ENCODE measurements around the gene PIK3CA.
"Not testable (repeated sequence)": the region's sequence is repeated elsewhere in the genome, so short reads cannot be mapped to it uniquely, and the experiment has no call there.

The PIK3CA gene

GRCh38 chr3:179256813-179257212, 108.7 kb downstream of the PIK3CA start:
- no peak overlapping the region for H4K91ac ChIP-seq (ENCODE audit: low read depth, low read length, poor library complexity)
- no peak overlapping the region for H3K4me3 ChIP-seq (ENCODE audit: low read length in 2 of 2)

GRCh38 chr3:179257742-179258141, 109.6 kb downstream of the PIK3CA start:
- not testable (repeated sequence) for H2AK5ac ChIP-seq (ENCODE audit: low read depth, low read length); H3K4ac ChIP-seq (ENCODE audit: low read length); H2BK15ac ChIP-seq (ENCODE audit: low read length); H4K91ac ChIP-seq (ENCODE audit: low read depth, low read length, poor library complexity); H3K9ac ChIP-seq (ENCODE audit: low read depth, low read length, poor library complexity); H2BK120ac ChIP-seq (ENCODE audit: low read depth, low read length); H3K4me1 ChIP-seq (ENCODE audit: control insufficient read depth in 2 of 2, insufficient read depth in 1 of 2, low read depth in 1 of 2, low read length in 2 of 2); DNase-seq (ENCODE audit: low spot score); H3K4me2 ChIP-seq (ENCODE audit: insufficient read depth, low read length, poor library complexity, severe bottlenecking); H3K14ac ChIP-seq (ENCODE audit: low read length); H3K4me3 ChIP-seq (ENCODE audit: low read length in 2 of 2); H4K8ac ChIP-seq (ENCODE audit: low read depth, low read length); H3K27me3 ChIP-seq (ENCODE audit: control insufficient read depth in 3 of 3, insufficient read depth in 3 of 3, low read depth in 1 of 3, low read length in 3 of 3); H3K79me1 ChIP-seq (ENCODE audit: low read depth, low read length); H2AFZ ChIP-seq (ENCODE audit: low read length); H3K36me3 ChIP-seq (replicated peaks in 1 of 2; ENCODE audit: control insufficient read depth in 2 of 2, insufficient read depth in 2 of 2, low read length in 2 of 2); H3K27ac ChIP-seq (replicated peaks; ENCODE audit: low read length); H2BK5ac ChIP-seq (ENCODE audit: low read length); H3K18ac ChIP-seq (ENCODE audit: low read length); H3K23ac ChIP-seq (ENCODE audit: low read depth, low read length, poor library complexity); H2BK12ac ChIP-seq (ENCODE audit: low read length)
- peaks cover 0 to 17% of the 10 kb centered on the region in 2 donors for H3K9me3 ChIP-seq (replicated peaks in 1 of 2; ENCODE audit: control insufficient read depth in 2 of 2, insufficient read depth in 1 of 2, low read depth in 1 of 2, low read length in 2 of 2)
- WGBS, 2 donors (ENCODE audit: extremely low coverage in 2 of 2, insufficient read length in 2 of 2, insufficient replicate concordance in 1 of 2) = no CpG with 5 or more reads among the region's 11 CpGs

More at GRCh38 chr3:179256813-179257212, 108.7 kb downstream of the PIK3CA start:
- H2AFZ ChIP-seq (ENCODE audit: low read length) = no peak overlapping the region
- no peak overlapping the region for H2BK5ac ChIP-seq (ENCODE audit: low read length)
- no peak overlapping the region for H3K27ac ChIP-seq (replicated peaks; ENCODE audit: low read length)
- H4K8ac ChIP-seq (ENCODE audit: low read depth, low read length) = no peak overlapping the region
- no peak overlapping the region for H3K18ac ChIP-seq (ENCODE audit: low read length)
- H2BK120ac ChIP-seq (ENCODE audit: low read depth, low read length) = no peak overlapping the region
- H3K4me2 ChIP-seq (ENCODE audit: insufficient read depth, low read length, poor library complexity, severe bottlenecking) = no peak overlapping the region
- no peak overlapping the region for H3K4ac ChIP-seq (ENCODE audit: low read length)
- no peak overlapping the region for H2BK15ac ChIP-seq (ENCODE audit: low read length)
- DNase-seq (ENCODE audit: low spot score) = no peak
- no peak overlapping the region for H3K9ac ChIP-seq (ENCODE audit: low read depth, low read length, poor library complexity)
- no peaks in the 10 kb centered on the region for H3K4me1 ChIP-seq (ENCODE audit: control insufficient read depth in 2 of 2, insufficient read depth in 1 of 2, low read depth in 1 of 2, low read length in 2 of 2)
- peaks cover 0 to 12% of the 10 kb centered on the region in 2 donors for H3K9me3 ChIP-seq (replicated peaks in 1 of 2; ENCODE audit: control insufficient read depth in 2 of 2, insufficient read depth in 1 of 2, low read depth in 1 of 2, low read length in 2 of 2)
- no peak overlapping the region for H3K23ac ChIP-seq (ENCODE audit: low read depth, low read length, poor library complexity)
- no peaks in the 10 kb centered on the region for H3K36me3 ChIP-seq (replicated peaks in 1 of 2; ENCODE audit: control insufficient read depth in 2 of 2, insufficient read depth in 2 of 2, low read length in 2 of 2)
- H3K79me1 ChIP-seq (ENCODE audit: low read depth, low read length) = no peaks in the 10 kb centered on the region
- H3K14ac ChIP-seq (ENCODE audit: low read length) = no peak overlapping the region
- H2BK12ac ChIP-seq (ENCODE audit: low read length) = no peak overlapping the region
- WGBS, 2 donors (ENCODE audit: extremely low coverage in 2 of 2, insufficient read length in 2 of 2, insufficient replicate concordance in 1 of 2) = no CpG with 5 or more reads among the region's 2 CpGs
- H3K27me3 ChIP-seq (ENCODE audit: control insufficient read depth in 3 of 3, insufficient read depth in 3 of 3, low read depth in 1 of 3, low read length in 3 of 3) = peaks cover 0 to 3% (median 0%) of the 10 kb centered on the region in 3 experiments
- no peak overlapping the region for H2AK5ac ChIP-seq (ENCODE audit: low read depth, low read length)

- H3K4me1 ChIP-seq (ENCODE audit: control insufficient read depth in 2 of 2, insufficient read depth in 1 of 2, low read depth in 1 of 2, low read length in 2 of 2) = no peaks in the 10 kb centered on the region
- H4K91ac ChIP-seq (ENCODE audit: low read depth, low read length, poor library complexity) = no peak overlapping the region
- no peaks in the 10 kb centered on the region for H3K79me1 ChIP-seq (ENCODE audit: low read depth, low read length)
- H2AK5ac ChIP-seq (ENCODE audit: low read depth, low read length) = no peak overlapping the region
- no peak overlapping the region for H3K9ac ChIP-seq (ENCODE audit: low read depth, low read length, poor library complexity)
- DNase-seq (ENCODE audit: low spot score) = no peak
- peaks cover 0 to 17% of the 10 kb centered on the region in 2 donors for H3K9me3 ChIP-seq (replicated peaks in 1 of 2; ENCODE audit: control insufficient read depth in 2 of 2, insufficient read depth in 1 of 2, low read depth in 1 of 2, low read length in 2 of 2)
- H3K27ac ChIP-seq (replicated peaks; ENCODE audit: low read length) = no peak overlapping the region
- no peaks in the 10 kb centered on the region for H3K36me3 ChIP-seq (replicated peaks in 1 of 2; ENCODE audit: control insufficient read depth in 2 of 2, insufficient read depth in 2 of 2, low read length in 2 of 2)
- no peak overlapping the region for H3K23ac ChIP-seq (ENCODE audit: low read depth, low read length, poor library complexity)
- H2AFZ ChIP-seq (ENCODE audit: low read length) = no peak overlapping the region
- H3K14ac ChIP-seq (ENCODE audit: low read length) = no peak overlapping the region
- H2BK120ac ChIP-seq (ENCODE audit: low read depth, low read length) = no peak overlapping the region
- no peak overlapping the region for H2BK15ac ChIP-seq (ENCODE audit: low read length)
- no peak overlapping the region for H3K4ac ChIP-seq (ENCODE audit: low read length)
- H4K8ac ChIP-seq (ENCODE audit: low read depth, low read length) = no peak overlapping the region
- no peak overlapping the region for H3K18ac ChIP-seq (ENCODE audit: low read length)
- H3K27me3 ChIP-seq (ENCODE audit: control insufficient read depth in 3 of 3, insufficient read depth in 3 of 3, low read depth in 1 of 3, low read length in 3 of 3) = peaks cover 0 to 3% (median 0%) of the 10 kb centered on the region in 3 experiments
- WGBS, 2 donors (ENCODE audit: extremely low coverage in 2 of 2, insufficient read length in 2 of 2, insufficient replicate concordance in 1 of 2) = no CpG with 5 or more reads among the region's 5 CpGs
- no peak overlapping the region for H3K4me2 ChIP-seq (ENCODE audit: insufficient read depth, low read length, poor library complexity, severe bottlenecking)
- no peak overlapping the region for H2BK12ac ChIP-seq (ENCODE audit: low read length)
- H2BK5ac ChIP-seq (ENCODE audit: low read length) = no peak overlapping the region
- no peak overlapping the region for H3K4me3 ChIP-seq (ENCODE audit: low read length in 2 of 2)
Measured at GRCh38 chr3:179258820-179259219, 110.7 kb downstream of the PIK3CA start.

- not testable (repeated sequence) for H3K4me2 ChIP-seq (ENCODE audit: insufficient read depth, low read length, poor library complexity, severe bottlenecking); H3K27me3 ChIP-seq (ENCODE audit: control insufficient read depth in 3 of 3, insufficient read depth in 3 of 3, low read depth in 1 of 3, low read length in 3 of 3); H2BK5ac ChIP-seq (ENCODE audit: low read length); H4K91ac ChIP-seq (ENCODE audit: low read depth, low read length, poor library complexity); H2BK120ac ChIP-seq (ENCODE audit: low read depth, low read length); H4K8ac ChIP-seq (ENCODE audit: low read depth, low read length); H3K18ac ChIP-seq (ENCODE audit: low read length); H3K4me1 ChIP-seq (ENCODE audit: control insufficient read depth in 2 of 2, insufficient read depth in 1 of 2, low read depth in 1 of 2, low read length in 2 of 2); H3K36me3 ChIP-seq (replicated peaks in 1 of 2; ENCODE audit: control insufficient read depth in 2 of 2, insufficient read depth in 2 of 2, low read length in 2 of 2); DNase-seq (ENCODE audit: low spot score); H3K4me3 ChIP-seq (ENCODE audit: low read length in 2 of 2); H2BK12ac ChIP-seq (ENCODE audit: low read length); H3K9ac ChIP-seq (ENCODE audit: low read depth, low read length, poor library complexity); H3K79me1 ChIP-seq (ENCODE audit: low read depth, low read length); H3K14ac ChIP-seq (ENCODE audit: low read length); H3K23ac ChIP-seq (ENCODE audit: low read depth, low read length, poor library complexity); H2BK15ac ChIP-seq (ENCODE audit: low read length); H3K27ac ChIP-seq (replicated peaks; ENCODE audit: low read length); H2AK5ac ChIP-seq (ENCODE audit: low read depth, low read length); H3K4ac ChIP-seq (ENCODE audit: low read length)
- H3K9me3 ChIP-seq (replicated peaks in 1 of 2; ENCODE audit: control insufficient read depth in 2 of 2, insufficient read depth in 1 of 2, low read depth in 1 of 2, low read length in 2 of 2) = peaks cover 0 to 17% of the 10 kb centered on the region in 2 donors
- WGBS, 2 donors (ENCODE audit: extremely low coverage in 2 of 2, insufficient read length in 2 of 2, insufficient replicate concordance in 1 of 2) = no CpG with 5 or more reads among the region's 9 CpGs
- peak overlapping the region; percentile 87 for H2AFZ ChIP-seq (ENCODE audit: low read length)
Measured at GRCh38 chr3:179259959-179260756, 112.0 kb downstream of the PIK3CA start.

Data from neuronal stem cell (in vitro differentiated cells).